GM19099 (cell line): ENCODE measurements around the gene MNX1.

Source experiments
- POLR2A ChIP-seq: IDR thresholded peaks from 3 replicates; pipeline ENCODE4 v1.6.1; 2011; ENCODE audit warnings: low read depth; ENCODE audit not compliant: insufficient read length; ENCODE audit errors: extremely low read depth

Gene MNX1

GRCh38 chr7:157010588-157011332 lies at the start of gene MNX1:
MNX1 (minus strand) TSS chr7:157010663; CDS start chr7:157010350, 313 bp downstream.
- TF ChIP-seq POLR2A = peak; percentile 79

- TF ChIP-seq POLR2A = no peak
Observed at GRCh38 chr7:157059534-157059933, 49.1 kb upstream of the MNX1 start.

- no peak for TF ChIP-seq POLR2A
Observed at GRCh38 chr7:157058701-157059100, 48.2 kb upstream of the MNX1 start.

- no peak for TF ChIP-seq POLR2A
Observed at GRCh38 chr7:157058068-157058467, 47.6 kb upstream of the MNX1 start.

GRCh38 chr7:157056957-157057902 lies 46.8 kb upstream of the MNX1 start:
- no peak for TF ChIP-seq POLR2A

GRCh38 chr7:157056246-157056645 lies 45.8 kb upstream of the MNX1 start:
- no peak for TF ChIP-seq POLR2A

- no peak for TF ChIP-seq POLR2A
Observed at GRCh38 chr7:157054927-157055326, 44.5 kb upstream of the MNX1 start.

GRCh38 chr7:157053118-157053517 lies 42.7 kb upstream of the MNX1 start:
- no peak for TF ChIP-seq POLR2A

GRCh38 chr7:157047148-157047547 lies 36.7 kb upstream of the MNX1 start:
- no peak for TF ChIP-seq POLR2A

- no peak for TF ChIP-seq POLR2A
Observed at GRCh38 chr7:157046681-157047080, 36.2 kb upstream of the MNX1 start.

GRCh38 chr7:157044943-157045660 lies 34.6 kb upstream of the MNX1 start:
- no peak for TF ChIP-seq POLR2A

- TF ChIP-seq POLR2A = no peak
Observed at GRCh38 chr7:157044147-157044687, 33.8 kb upstream of the MNX1 start.

GRCh38 chr7:157043745-157044144 lies 33.3 kb upstream of the MNX1 start:
- no peak for TF ChIP-seq POLR2A

- no peak for TF ChIP-seq POLR2A
Observed at GRCh38 chr7:157041514-157042277, 31.2 kb upstream of the MNX1 start.
